ENCODE results near the gene EPB41L1.
"Not testable (repeated sequence)": the region's sequence is repeated elsewhere in the genome, so short reads cannot be mapped to it uniquely, and the experiment has no call there.

The EPB41L1 gene

GRCh38 chr20:36135159-36135558, 19.4 kb upstream of the EPB41L1 start:
- no peaks in the 10 kb centered on the region for H3K9me3 Mint-ChIP-seq
- H3K36me3 Mint-ChIP-seq, result no peaks in the 10 kb centered on the region
- DNase-seq, result no peak
- H3K4me1 Mint-ChIP-seq, result no peaks in the 10 kb centered on the region
- CTCF ChIA-PET, result interaction anchor here (1.3 to 8.7 kb wide), 3 partner anchors 22 to 141 kb away, joined by 6 to 226 read pairs (median 9); no protein-coding TSS in a partner anchor
- H3K27me3 Mint-ChIP-seq, result peaks cover 13% of the 10 kb centered on the region
- H3K27ac Mint-ChIP-seq, result no peak overlapping the region
- H3K4me3 Mint-ChIP-seq, result no peak overlapping the region

DNA sequence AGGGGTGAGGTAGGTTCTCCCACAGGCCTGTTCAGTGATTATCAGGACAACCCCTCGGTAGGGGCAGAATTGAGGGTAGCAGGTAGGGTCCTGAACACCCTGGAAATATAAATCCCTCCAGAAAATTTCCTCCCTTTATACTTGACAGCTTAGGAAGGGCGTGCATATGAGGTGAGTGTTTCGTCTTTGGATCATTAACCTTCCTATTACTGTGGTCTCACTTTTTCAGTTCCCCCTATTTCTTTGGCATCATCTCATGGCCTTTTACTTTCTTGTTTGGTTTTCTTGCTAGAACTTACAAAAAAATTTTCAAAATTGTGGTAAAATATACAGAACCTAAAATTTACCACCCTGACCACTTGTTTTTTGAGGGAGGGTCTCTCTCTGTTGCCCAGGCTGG, 18.7 kb upstream of the EPB41L1 start:
- CTCF ChIA-PET, result interaction anchor here (1.3 to 8.7 kb wide), 3 partner anchors 24 to 142 kb away, joined by 6 to 226 read pairs (median 11); no protein-coding TSS in a partner anchor
- H3K27me3 Mint-ChIP-seq, result peaks cover 17% of the 10 kb centered on the region
- no peaks in the 10 kb centered on the region for H3K9me3 Mint-ChIP-seq
- no peaks in the 10 kb centered on the region for H3K36me3 Mint-ChIP-seq
- no peak overlapping the region for H3K4me3 Mint-ChIP-seq
- H3K4me1 Mint-ChIP-seq, result no peaks in the 10 kb centered on the region
- DNase-seq, result no peak
- H3K27ac Mint-ChIP-seq, result no peak overlapping the region

GRCh38 chr20:36137313-36137712, 17.2 kb upstream of the EPB41L1 start:
- H3K27ac Mint-ChIP-seq, H3K36me3 Mint-ChIP-seq, DNase-seq, H3K4me3 Mint-ChIP-seq, H3K9me3 Mint-ChIP-seq, H3K4me1 Mint-ChIP-seq: not testable (repeated sequence)
- CTCF ChIA-PET, result interaction anchor here (0.6 to 8.7 kb wide), 5 partner anchors 27 to 243 kb away, joined by 4 to 226 read pairs (median 7); no protein-coding TSS in a partner anchor
- peaks cover 18% of the 10 kb centered on the region for H3K27me3 Mint-ChIP-seq

GRCh38 chr20:36141310-36141709, 13.2 kb upstream of the EPB41L1 start:
- Mint-ChIP-seq H3K4me1 (peaks cover 6% of the 10 kb centered on the region), H3K27me3 (peaks cover 43% of the 10 kb centered on the region), H3K27ac (no peak overlapping the region), H3K9me3 (no peaks in the 10 kb centered on the region), H3K4me3 (no peak overlapping the region), H3K36me3 (no peaks in the 10 kb centered on the region)
- DNase-seq, result no peak
- CTCF ChIA-PET, result interaction anchor here (8.7 kb wide), 1 partner anchor 148 kb away, joined by 226 read pairs; no protein-coding TSS in a partner anchor

DNA sequence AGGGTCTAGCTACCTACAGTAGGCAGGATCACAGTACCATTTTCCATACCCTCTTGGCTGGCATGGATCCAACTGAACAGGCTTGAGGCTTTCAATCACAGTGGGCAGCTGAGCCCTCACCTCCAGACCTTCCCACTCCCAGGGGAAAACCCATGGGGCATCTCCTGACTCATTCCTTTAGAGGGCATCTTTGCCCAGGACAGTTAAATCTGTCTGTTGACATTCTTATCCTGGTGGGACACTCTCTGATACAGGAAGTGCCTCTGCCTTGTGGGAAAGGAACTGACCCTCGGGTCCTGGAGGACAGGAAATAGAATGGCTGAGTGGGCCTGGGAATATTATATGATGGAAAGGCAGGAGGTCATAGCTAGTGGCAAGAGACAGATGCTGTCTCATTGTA, 10.2 kb upstream of the EPB41L1 start:
- Mint-ChIP-seq H3K27ac (no peak overlapping the region), H3K4me3 (no peak overlapping the region), H3K4me1 (peaks cover 6% of the 10 kb centered on the region), H3K9me3 (no peaks in the 10 kb centered on the region), H3K36me3 (no peaks in the 10 kb centered on the region), H3K27me3 (peaks cover 41% of the 10 kb centered on the region)
- DNase-seq, result no peak
- CTCF ChIA-PET, result interaction anchor here (1.9 to 3.2 kb wide), 2 partner anchors 149 to 151 kb away, joined by 7 to 17 read pairs; no protein-coding TSS in a partner anchor

DNA sequence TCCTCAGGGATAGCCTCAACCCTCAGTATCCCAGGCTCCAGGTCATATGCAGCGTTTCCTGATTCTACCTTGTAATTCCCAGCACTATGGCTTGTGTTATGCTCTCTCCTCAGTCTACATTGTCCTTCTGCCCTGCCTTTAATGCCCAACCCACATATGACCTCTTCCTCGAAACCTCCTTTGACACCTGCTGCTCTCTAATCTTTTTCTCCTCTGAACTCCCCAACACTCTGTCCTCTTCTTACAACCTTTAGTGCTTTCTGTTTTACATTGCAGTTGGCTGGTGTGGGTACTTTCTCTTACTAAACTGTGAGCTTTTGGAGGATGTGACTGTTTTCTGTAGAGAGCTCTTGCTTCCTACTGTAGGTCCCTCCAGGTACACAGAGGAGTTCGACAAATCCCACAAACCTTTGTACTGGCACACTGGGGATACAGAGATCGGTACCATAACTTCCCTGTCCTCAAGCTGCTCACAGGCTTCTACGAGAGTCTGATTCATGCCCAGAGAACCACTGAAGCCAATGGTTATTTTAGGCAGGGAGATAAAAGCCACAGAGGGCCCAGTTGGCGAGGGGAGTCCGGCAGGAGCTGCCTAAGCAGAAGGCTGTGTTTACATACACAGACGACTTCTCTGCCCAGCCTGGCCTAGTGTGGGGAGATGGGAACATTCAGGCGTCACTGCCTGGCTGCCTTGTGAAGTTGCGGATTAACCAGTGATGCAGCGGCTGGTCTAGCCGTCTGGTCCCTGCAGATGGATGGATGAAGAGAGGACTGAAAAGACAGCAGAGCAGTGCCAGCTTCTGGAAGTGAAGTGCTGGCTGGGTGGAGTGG, 8.4 kb upstream of the EPB41L1 start:
- no peaks in the 10 kb centered on the region for H3K9me3 Mint-ChIP-seq
- no peak overlapping the region for H3K4me3 Mint-ChIP-seq
- H3K36me3 Mint-ChIP-seq, result no peaks in the 10 kb centered on the region
- peaks cover 43% of the 10 kb centered on the region for H3K27me3 Mint-ChIP-seq
- CTCF ChIA-PET, result interaction anchor here (0.8 to 1.2 kb wide), 2 partner anchors 10 to 153 kb away, joined by 4 to 5 read pairs; no protein-coding TSS in a partner anchor
- H3K27ac Mint-ChIP-seq, result no peak overlapping the region
- DNase-seq, result no peak
- peaks cover 6% of the 10 kb centered on the region for H3K4me1 Mint-ChIP-seq

GRCh38 chr20:36147690-36148089, 6.8 kb upstream of the EPB41L1 start:
- Mint-ChIP-seq H3K9me3 (no peaks in the 10 kb centered on the region), H3K27me3 (peaks cover 51% of the 10 kb centered on the region), H3K4me1 (peaks cover 5% of the 10 kb centered on the region), H3K36me3 (no peaks in the 10 kb centered on the region), H3K27ac (no peak overlapping the region), H3K4me3 (no peak overlapping the region)
- CTCF ChIA-PET, result interaction anchor here (1.1 to 2.1 kb wide), 2 partner anchors 9 to 155 kb away, joined by 3 to 7 read pairs; no protein-coding TSS in a partner anchor
- no peak for DNase-seq

DNA sequence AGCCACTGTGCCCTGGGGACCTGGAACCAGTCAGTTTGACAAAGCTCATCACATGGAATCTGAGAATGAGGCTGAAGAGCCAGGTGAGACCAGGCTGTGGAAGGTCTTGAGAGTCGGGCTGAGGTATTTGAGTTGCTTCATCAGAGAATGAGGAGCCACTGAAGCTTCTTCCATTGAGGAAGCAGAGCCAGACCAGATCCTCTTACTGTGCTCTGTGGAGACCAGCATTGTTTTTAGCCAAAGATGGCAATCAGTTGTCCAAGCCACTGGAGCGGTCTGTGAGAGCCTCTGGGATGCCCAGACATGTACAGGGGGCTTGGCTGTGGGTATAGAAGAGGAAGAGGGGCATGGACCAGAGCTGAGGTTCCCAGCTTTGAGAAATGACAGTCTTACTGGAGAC, 6.1 kb upstream of the EPB41L1 start:
- no peaks in the 10 kb centered on the region for H3K4me1 Mint-ChIP-seq
- H3K36me3 Mint-ChIP-seq, result no peaks in the 10 kb centered on the region
- CTCF ChIA-PET, result interaction anchor here (2.1 kb wide), 1 partner anchor 155 kb away, joined by 7 read pairs; no protein-coding TSS in a partner anchor
- no peaks in the 10 kb centered on the region for H3K9me3 Mint-ChIP-seq
- DNase-seq, result no peak
- H3K4me3 Mint-ChIP-seq, result no peak overlapping the region
- peaks cover 52% of the 10 kb centered on the region for H3K27me3 Mint-ChIP-seq
- H3K27ac Mint-ChIP-seq, result no peak overlapping the region

DNA sequence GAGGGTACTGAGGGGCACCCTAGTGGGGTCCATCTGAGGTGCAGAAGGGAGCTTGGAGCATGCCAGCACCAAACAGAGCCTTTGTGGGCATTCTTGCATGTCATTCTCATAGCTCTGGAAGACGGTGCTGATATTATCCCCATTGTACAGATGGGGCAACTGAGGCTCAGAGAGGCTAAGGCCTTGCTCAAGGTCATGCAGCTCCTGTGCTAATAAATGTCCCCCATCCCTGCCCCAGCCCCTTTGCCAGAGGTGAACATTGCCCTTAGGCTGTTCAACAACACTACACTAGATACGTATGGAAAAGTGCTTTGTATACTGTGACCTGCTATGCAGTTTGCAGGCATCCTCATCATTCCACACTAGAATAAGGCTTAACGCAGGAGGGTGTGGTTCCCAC, 5.5 kb upstream of the EPB41L1 start:
- Mint-ChIP-seq H3K4me3 (no peak overlapping the region), H3K27me3 (peaks cover 55% of the 10 kb centered on the region), H3K36me3 (no peaks in the 10 kb centered on the region), H3K9me3 (no peaks in the 10 kb centered on the region), H3K27ac (no peak overlapping the region), H3K4me1 (no peaks in the 10 kb centered on the region)
- CTCF ChIA-PET, result interaction anchor here (2.1 kb wide), 1 partner anchor 156 kb away, joined by 7 read pairs; no protein-coding TSS in a partner anchor
- no peak for DNase-seq

- Mint-ChIP-seq H3K36me3 (no peaks in the 10 kb centered on the region), H3K9me3 (no peaks in the 10 kb centered on the region), H3K27ac (no peak overlapping the region), H3K4me3 (no peak overlapping the region), H3K27me3 (peaks cover 55% of the 10 kb centered on the region), H3K4me1 (no peaks in the 10 kb centered on the region)
- CTCF ChIA-PET, result interaction anchor here (2.1 kb wide), 1 partner anchor 156 kb away, joined by 7 read pairs; no protein-coding TSS in a partner anchor
- no peak for DNase-seq
Observed at GRCh38 chr20:36149469-36149868, 5.1 kb upstream of the EPB41L1 start.

GRCh38 chr20:36150489-36150846, 4.1 kb upstream of the EPB41L1 start:
- Mint-ChIP-seq H3K27me3 (peaks cover 63% of the 10 kb centered on the region), H3K9me3 (no peaks in the 10 kb centered on the region), H3K27ac (no peak overlapping the region), H3K4me1 (peaks cover 2% of the 10 kb centered on the region), H3K36me3 (no peaks in the 10 kb centered on the region), H3K4me3 (no peak overlapping the region)
- CTCF ChIA-PET, result no interaction called here
- DNase-seq, result no peak

DNA sequence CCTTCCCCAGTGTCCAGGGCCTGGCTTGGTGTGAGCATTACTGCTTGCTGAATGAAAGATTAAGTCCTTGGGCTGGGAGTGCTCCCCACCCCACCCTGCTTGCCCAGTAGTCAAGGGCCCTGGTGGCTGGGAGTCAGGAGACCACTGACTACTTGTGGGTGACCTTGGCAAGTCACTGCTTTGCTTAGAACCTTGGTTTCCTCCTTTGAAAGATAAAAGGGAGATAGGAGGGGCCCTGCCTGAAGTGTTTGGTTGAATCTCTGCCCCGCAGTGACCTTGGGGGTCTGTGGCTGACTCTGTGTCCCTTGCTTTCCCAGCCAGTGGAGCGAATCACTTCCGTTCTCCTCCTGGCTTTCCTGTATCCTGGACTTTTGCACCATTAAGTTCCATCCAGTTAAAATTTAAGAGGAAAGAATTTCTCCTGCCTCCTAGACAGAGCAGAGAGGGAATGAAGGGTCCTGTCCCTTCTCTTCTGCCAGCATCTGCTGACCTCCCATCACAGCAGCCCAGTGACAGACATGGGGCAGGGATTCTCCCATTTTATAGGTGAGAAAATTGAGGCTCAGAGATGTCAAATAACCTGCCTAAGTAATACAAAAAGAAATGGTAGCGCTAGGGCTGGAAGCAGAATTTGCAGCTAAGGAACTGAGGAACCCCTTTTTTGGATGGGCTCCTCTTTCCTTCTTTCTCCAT, 3.5 kb upstream of the EPB41L1 start:
- CTCF ChIA-PET, result no interaction called here
- Mint-ChIP-seq H3K9me3 (no peaks in the 10 kb centered on the region), H3K4me1 (peaks cover 2% of the 10 kb centered on the region), H3K4me3 (no peak overlapping the region), H3K27me3 (peaks cover 64% of the 10 kb centered on the region), H3K36me3 (no peaks in the 10 kb centered on the region), H3K27ac (no peak overlapping the region)
- no peak for DNase-seq

GRCh38 chr20:36152261-36152660, 2.3 kb upstream of the EPB41L1 start:
- Mint-ChIP-seq H3K27me3 (peaks cover 66% of the 10 kb centered on the region), H3K27ac (no peak overlapping the region), H3K36me3 (no peaks in the 10 kb centered on the region), H3K9me3 (no peaks in the 10 kb centered on the region), H3K4me3 (no peak overlapping the region), H3K4me1 (peaks cover 2% of the 10 kb centered on the region)
- CTCF ChIA-PET, result interaction anchor here (1.3 to 1.4 kb wide), 2 partner anchors 157 to 159 kb away, joined by 3 to 4 read pairs; no protein-coding TSS in a partner anchor
- no peak for DNase-seq

GRCh38 chr20:36153204-36153603, 1.3 kb upstream of the EPB41L1 start:
- peaks cover 2% of the 10 kb centered on the region for H3K4me1 Mint-ChIP-seq
- CTCF ChIA-PET, result interaction anchor here (1.3 to 1.4 kb wide), 2 partner anchors 158 to 160 kb away, joined by 3 to 4 read pairs; no protein-coding TSS in a partner anchor
- no peak overlapping the region for H3K4me3 Mint-ChIP-seq
- no peak overlapping the region for H3K27ac Mint-ChIP-seq
- no peaks in the 10 kb centered on the region for H3K36me3 Mint-ChIP-seq
- H3K9me3 Mint-ChIP-seq, result no peaks in the 10 kb centered on the region
- peaks cover 61% of the 10 kb centered on the region for H3K27me3 Mint-ChIP-seq
- no peak for DNase-seq
